Right forelimb (tissue), 1 donor: ENCODE data around the gene BAG2.

Experiments
- DNase-seq: peaks from one replicate; pipeline ENCODE4 v3.0.0-alpha.2; 2018

The BAG2 gene

GRCh38 chr6:57222743-57223077, 50.6 kb downstream of the BAG2 start:
- DNase-seq: no peak

GRCh38 chr6:57224769-57225515, 52.8 kb downstream of the BAG2 start:
- no peak for DNase-seq

- DNase-seq: no peak
Measured at GRCh38 chr6:57226221-57226620, 54.1 kb downstream of the BAG2 start.
